HG02763 (cell line): Measurements from ENCODE around the gene CXCL5.
"Not testable (repeated sequence)": the region's sequence is repeated elsewhere in the genome, so short reads cannot be mapped to it uniquely, and the experiment has no call there.

ENCODE experiments used
- ATAC-seq: cut with Tn5 transposase; IDR thresholded peaks from one replicate; pipeline ENCODE4 v1.9.1; 2021; ENCODE audit warnings: mild to moderate bottlenecking, moderate library complexity; ENCODE audit not compliant: unreplicated experiment

CXCL5 gene

GRCh38 chr4:73974352-73974751 lies 24.1 kb downstream of the CXCL5 start:
- ATAC-seq, result no peak

GRCh38 chr4:73970945-73971344 lies 27.5 kb downstream of the CXCL5 start:
- ATAC-seq, result no peak

- ATAC-seq, result no peak
These were observed 28.5 kb downstream of the CXCL5 start for GRCh38 chr4:73970011-73970410.

GRCh38 chr4:73967866-73968265 lies 30.6 kb downstream of the CXCL5 start:
- ATAC-seq, result no peak

- ATAC-seq, result no peak
These were observed 33.4 kb downstream of the CXCL5 start for GRCh38 chr4:73964862-73965611.

GRCh38 chr4:73962724-73963123 lies 35.8 kb downstream of the CXCL5 start:
- ATAC-seq, result no peak

GRCh38 chr4:73959041-73959440 lies 39.4 kb downstream of the CXCL5 start:
- ATAC-seq, result not testable (repeated sequence)

GRCh38 chr4:73952352-73952751 lies 46.1 kb downstream of the CXCL5 start:
- ATAC-seq, result no peak

GRCh38 chr4:73950376-73950920 lies 48.0 kb downstream of the CXCL5 start:
- not testable (repeated sequence) for ATAC-seq

GRCh38 chr4:73948990-73949706 lies 49.3 kb downstream of the CXCL5 start:
- ATAC-seq, result no peak

GRCh38 chr4:73948291-73948690 lies 50.2 kb downstream of the CXCL5 start:
- no peak for ATAC-seq

GRCh38 chr4:73947239-73947985 lies 51.1 kb downstream of the CXCL5 start:
- ATAC-seq, result no peak

- ATAC-seq, result no peak
These were observed 52.6 kb downstream of the CXCL5 start for GRCh38 chr4:73945674-73946449.
